ENCODE data around the gene ZNF584.

ZNF584 gene

DNA sequence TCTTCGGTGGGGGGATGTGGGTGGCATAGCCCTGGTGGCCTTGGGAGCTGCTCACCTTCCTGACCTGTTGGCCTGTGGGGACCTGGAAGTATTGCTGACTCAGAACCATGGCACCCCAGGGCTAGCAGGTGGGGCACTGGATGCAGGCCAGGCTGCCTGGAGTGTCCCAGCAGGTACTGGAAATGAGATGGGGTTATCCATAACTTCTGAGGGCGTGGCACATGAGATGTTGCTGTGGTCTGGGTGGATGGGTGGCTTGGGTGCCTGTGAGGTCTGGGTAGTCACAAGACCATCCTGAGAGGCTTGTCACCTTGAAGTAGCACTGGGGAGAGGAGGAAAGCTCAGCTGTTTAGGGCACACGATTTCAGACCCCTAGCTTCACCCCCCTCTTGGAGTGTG, 13.6 kb upstream of the ZNF584 start:
- no peak for DNase-seq (ENCODE audit: low spot score)
- TF ChIP-seq, protein P1, sequence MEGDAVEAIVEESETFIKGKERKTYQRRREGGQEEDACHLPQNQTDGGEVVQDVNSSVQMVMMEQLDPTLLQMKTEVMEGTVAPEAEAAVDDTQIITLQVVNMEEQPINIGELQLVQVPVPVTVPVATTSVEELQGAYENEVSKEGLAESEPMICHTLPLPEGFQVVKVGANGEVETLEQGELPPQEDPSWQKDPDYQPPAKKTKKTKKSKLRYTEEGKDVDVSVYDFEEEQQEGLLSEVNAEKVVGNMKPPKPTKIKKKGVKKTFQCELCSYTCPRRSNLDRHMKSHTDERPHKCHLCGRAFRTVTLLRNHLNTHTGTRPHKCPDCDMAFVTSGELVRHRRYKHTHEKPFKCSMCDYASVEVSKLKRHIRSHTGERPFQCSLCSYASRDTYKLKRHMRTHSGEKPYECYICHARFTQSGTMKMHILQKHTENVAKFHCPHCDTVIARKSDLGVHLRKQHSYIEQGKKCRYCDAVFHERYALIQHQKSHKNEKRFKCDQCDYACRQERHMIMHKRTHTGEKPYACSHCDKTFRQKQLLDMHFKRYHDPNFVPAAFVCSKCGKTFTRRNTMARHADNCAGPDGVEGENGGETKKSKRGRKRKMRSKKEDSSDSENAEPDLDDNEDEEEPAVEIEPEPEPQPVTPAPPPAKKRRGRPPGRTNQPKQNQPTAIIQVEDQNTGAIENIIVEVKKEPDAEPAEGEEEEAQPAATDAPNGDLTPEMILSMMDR (IDR thresholded peaks at IDR 0.05; ENCODE audit: extremely low read depth, insufficient read depth, missing control alignments): no peak
- in situ Hi-C loops (cut with MboI; ENCODE audit: low pct_unique_long_range_greater_than_20kb, low sequenced_read_pairs, unreplicated experiment): no loop called here

DNA sequence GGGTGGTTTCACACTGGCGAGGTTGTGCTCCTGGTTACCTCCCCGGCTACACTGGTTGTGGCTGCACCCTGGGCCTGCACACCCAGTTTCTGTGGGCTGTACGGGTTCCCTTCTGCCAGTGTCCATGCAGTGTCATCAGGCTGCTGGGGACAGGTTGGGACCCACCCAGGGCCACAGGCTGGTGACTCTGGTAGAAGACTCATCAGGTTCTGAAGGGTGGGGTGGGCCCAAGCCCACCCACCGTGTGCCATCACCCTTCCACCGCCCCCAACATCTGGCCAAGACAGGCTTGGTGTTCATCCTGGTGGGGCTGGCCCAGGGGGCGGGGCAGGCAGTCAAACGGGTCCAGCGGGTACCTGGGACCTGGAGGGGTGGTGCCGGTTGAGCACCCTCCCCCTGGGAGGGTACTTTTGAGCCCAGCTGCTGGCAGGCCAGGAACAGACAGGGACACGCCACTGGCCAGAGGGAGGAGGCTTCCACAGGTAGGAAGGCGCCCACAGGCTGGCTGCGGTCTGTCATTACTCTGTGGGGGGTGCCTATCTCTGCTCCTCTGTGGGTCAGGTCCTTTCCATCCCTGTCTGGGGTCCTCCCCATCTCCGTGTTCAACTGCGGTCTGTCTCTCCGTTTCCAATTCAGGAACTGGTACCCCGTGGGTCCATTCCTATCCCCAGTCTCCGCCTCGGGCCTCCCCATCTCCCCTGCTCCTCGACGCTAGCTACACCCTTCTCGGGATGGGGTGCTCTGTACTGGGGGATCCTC, 13.1 kb upstream of the ZNF584 start, which contains the start of gene RNF225:
Gene RNF225 (plus strand): TSS at position 437 of the 759 bp plus-strand sequence. CDS start 434 bp downstream, outside the sequence.
- in situ Hi-C loops (cut with MboI; ENCODE audit: low pct_unique_long_range_greater_than_20kb, low sequenced_read_pairs, unreplicated experiment): no loop called here
- no peak for DNase-seq (ENCODE audit: low spot score)
- TF ChIP-seq, protein P1 (IDR thresholded peaks at IDR 0.05; ENCODE audit: extremely low read depth, insufficient read depth, missing control alignments): no peak

DNA sequence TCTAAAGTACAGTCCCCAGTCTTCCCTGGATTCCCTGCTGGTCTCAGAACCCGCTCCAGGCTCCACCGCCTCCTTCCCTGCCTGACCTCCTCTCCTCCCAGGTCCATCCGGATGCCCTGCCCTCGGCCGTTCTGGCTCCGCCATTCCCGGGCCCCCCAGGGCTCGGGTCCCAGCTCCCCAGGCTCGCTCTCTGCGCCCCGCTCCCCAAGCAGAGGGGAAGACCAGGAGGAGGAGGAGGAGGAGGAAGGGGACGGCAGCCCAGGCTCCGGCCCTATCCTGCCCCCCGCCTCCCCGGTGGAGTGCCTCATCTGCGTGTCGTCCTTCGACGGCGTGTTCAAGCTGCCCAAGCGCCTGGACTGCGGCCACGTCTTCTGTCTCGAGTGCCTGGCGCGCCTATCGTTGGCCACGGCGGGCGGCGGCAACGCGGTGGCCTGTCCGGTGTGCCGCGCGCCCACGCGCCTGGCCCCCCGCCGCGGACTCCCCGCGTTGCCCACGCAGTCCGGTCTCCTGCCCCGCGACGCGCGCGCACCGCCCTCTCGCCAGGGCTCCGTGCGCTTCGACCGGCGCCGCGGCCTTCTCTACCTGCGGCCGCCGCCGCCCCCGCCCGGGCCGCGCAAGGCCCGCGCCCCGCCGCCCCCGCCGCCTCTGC, 12.3 kb upstream of the ZNF584 start:
- no peak for DNase-seq (ENCODE audit: low spot score)
- TF ChIP-seq, protein P1 (IDR thresholded peaks at IDR 0.05; ENCODE audit: extremely low read depth, insufficient read depth, missing control alignments): no peak
- in situ Hi-C loops (cut with MboI; ENCODE audit: low pct_unique_long_range_greater_than_20kb, low sequenced_read_pairs, unreplicated experiment): no loop called here

DNA sequence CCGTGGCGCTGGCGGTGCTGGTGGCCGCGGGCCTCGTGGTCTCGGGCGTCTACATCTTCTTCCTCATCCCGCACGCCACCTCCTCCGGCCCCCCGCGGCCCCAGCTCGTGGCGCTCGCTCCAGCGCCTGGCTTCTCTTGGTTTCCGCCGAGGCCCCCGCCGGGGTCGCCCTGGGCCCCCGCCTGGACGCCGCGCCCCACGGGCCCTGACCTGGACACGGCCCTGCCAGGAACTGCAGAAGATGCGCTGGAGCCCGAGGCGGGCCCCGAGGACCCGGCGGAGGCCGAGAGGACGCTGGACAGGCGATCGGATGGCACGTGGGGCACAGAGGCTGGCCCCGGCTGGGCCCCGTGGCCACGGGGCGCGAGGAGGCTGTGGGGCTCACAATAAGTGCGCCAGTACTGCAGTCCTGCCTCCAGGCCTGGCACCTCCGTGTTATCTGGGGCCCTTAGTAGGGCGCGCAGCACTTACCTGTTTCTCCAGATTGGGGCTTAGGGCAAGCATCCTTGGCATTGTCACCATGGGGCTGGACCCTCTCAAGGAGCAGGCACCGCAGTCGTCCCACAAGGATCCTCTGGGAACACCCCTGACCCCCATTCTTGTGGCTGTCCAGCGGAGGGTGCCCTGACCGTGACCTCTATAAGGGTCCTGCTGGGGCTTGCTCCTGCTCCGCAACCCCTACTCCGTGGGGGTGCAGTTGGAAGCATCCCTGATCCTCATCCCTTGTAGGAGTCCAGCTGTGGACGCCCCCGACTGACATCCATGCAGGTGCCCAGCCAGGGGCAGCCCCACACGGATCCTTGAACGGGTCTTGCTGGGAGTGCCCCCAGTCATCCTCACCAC, 11.5 kb upstream of the ZNF584 start:
- in situ Hi-C loops (cut with MboI; ENCODE audit: low pct_unique_long_range_greater_than_20kb, low sequenced_read_pairs, unreplicated experiment): no loop called here
- TF ChIP-seq, protein P1 (IDR thresholded peaks at IDR 0.05; ENCODE audit: extremely low read depth, insufficient read depth, missing control alignments): no peak
- DNase-seq (ENCODE audit: low spot score): no peak

DNA sequence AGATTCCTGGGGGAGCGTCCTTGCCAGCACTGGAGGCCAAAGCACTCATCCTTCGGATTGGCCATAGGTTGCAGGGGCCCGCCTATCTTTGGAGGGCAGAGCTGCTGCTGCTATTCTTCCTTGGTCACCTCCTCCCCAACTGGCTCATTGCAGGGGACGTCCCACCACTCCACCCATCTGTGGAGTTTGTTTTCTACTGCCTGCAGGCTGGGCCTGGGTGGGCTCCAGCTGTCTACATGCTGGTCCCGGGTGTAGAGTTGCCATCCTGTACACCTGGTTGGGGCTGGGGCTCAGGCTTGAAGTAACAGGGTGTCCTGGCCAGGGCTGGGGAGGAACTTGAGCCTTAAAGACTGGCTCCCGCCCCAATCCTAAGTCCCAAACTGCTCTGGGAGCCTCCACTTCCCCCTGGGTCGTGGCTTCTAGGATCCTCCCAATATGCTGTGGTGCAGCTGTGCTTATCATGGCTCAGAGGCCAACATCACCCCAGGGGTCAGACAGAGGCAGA, 10.9 kb upstream of the ZNF584 start:
- DNase-seq (ENCODE audit: low spot score): no peak
- TF ChIP-seq, protein P1 (IDR thresholded peaks at IDR 0.05; ENCODE audit: extremely low read depth, insufficient read depth, missing control alignments): no peak
- in situ Hi-C loops (cut with MboI; ENCODE audit: low pct_unique_long_range_greater_than_20kb, low sequenced_read_pairs, unreplicated experiment): no loop called here

GRCh38 chr19:58398087-58398486, 10.4 kb upstream of the ZNF584 start:
- DNase-seq (ENCODE audit: low spot score): no peak
- in situ Hi-C loops (cut with MboI; ENCODE audit: low pct_unique_long_range_greater_than_20kb, low sequenced_read_pairs, unreplicated experiment): no loop called here
- TF ChIP-seq, protein P1 (IDR thresholded peaks at IDR 0.05; ENCODE audit: extremely low read depth, insufficient read depth, missing control alignments): no peak
